T-helper 1 cell (primary cell): ENCODE results near the gene WASF2.
A peak's percentile ranks its signal among the peaks of the same experiment; 100 is the strongest.
"Not testable (repeated sequence)": the region's sequence is repeated elsewhere in the genome, so short reads cannot be mapped to it uniquely, and the experiment has no call there.

Experiments used
- DNase-seq, 5 donors: peaks; one replicate each; pipeline ENCODE4 v3.0.0-alpha.2; 2012 to 2020

WASF2 gene

DNA sequence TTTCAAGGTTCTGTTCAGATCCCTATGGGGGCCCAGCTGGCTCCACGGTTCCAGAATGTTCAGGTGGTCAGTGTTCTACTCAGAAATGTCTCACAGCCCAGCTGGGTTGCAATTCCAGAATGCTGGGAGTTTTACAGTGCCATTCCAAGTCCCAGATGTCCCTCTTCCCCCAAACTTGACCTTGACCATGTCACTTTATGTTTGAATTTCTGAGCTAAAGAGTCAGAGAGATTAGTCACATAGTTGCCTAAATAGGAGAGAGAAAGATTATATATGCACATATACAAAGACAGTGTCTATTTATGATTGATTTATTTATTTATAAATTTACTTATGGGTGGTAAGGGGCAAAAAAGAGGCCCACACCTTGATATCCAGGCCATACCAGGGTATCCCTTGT is 95.0 kb downstream of the WASF2 start:
- no peak for DNase-seq

GRCh38 chr1:27394282-27394658 is 95.7 kb downstream of the WASF2 start:
- no peak for DNase-seq

DNA sequence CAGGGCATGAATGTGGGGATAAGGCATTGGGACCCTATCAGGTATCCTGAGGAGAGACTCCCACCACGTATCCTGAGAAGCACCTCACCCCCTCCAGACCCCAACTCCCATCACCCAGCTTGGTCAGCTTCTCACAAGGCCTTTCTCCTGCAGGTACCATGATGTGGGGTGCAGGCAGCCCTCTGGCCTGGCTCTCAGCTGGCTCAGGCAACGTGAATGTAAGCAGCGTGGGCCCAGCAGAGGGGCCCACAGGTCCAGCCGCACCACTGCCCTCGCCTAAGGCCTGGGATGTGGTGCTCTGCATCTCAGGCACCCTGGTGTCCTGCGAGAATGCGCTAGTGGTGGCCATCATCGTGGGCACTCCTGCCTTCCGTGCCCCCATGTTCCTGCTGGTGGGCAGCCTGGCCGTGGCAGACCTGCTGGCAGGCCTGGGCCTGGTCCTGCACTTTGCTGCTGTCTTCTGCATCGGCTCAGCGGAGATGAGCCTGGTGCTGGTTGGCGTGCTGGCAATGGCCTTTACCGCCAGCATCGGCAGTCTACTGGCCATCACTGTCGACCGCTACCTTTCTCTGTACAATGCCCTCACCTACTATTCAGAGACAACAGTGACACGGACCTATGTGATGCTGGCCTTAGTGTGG is 96.2 kb downstream of the WASF2 start:
- no peak for DNase-seq

DNA sequence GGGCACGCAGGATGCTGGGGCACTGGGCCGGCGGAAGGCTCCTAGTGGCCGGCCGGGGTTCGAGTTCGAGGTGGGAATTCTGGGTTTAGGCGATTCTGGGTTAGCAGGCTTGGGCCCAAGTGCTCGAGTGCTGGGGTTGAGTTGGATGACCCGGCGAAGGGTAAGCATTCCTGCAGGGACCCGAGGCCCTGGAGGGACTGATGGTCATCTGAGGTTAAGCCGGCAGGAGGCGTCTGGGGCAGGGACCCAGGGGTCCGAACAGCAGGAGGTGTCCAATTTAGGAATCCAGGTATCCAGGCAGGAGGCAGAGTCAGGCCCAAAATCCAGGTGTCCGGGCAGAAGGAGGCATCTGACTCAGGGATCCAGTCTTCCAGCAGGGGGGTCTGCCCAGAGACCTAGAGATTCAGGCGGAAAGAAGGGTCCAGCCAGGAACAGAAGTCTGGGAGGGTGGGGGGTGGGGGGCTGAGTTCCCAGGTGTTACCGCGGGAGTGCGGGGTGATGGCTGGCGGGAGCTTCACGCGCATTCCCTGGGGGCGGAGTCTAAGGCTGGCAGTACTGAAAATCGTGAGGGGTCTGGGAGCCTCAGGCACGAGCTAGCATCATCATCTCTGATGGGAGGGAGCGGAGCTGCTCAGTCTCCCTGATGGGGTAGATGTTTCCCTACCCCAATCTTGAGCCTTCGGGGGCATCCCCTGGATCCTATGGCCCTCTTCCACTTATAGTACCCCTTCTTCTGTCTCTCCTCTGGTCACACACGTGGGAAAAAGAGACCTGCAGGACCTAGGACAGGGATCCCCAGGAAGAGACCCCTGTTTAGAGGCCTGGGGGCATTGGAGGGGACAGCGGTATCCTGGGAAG is 97.0 kb downstream of the WASF2 start:
- no peak for DNase-seq

DNA sequence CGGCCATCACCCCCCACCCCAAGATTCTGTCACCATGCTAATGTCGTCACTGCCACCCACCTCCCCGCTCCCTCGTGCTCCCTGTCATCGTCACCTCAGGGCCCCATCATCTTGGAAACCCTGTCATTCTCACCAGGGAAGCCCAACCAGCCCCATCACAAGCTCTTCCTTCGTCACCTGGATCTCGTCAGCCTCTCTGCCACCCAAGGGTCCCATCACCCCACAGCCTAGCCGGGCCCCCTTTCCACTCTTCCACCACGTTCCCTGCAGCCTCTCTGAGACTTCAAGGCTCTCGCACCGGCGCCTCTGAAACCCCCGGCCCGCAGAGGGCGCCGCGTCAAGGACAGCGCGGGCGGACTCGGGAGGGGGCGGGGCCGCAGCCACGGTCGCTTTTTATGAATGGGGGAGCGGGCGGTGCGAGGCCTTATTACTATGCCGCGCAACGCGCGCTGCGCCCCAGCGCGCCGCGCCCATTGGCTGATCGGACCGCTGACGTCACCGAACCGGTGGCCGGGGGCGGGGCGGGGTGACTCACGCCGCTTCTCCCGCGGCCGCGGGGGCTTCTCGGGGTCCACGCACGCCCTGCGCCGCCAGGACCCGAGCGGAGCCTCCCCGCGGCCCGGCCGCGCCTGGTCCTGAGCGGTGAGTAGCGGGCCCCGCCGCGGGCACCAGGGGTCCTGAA is 97.7 kb downstream of the WASF2 start, which contains the start of gene GPR3:
Gene GPR3 (plus strand): TSS at position 527 of the 682 bp plus-strand sequence. CDS start 1,177 bp downstream, outside the sequence.
- DNase-seq, result peak; percentile 89 to 93 (median 92)

- DNase-seq, result peak in 2 of 5 donors; percentile 11 to 21
Measured at GRCh38 chr1:27391511-27392095, 98.4 kb downstream of the WASF2 start.

GRCh38 chr1:27388337-27389005 is 101.5 kb downstream of the WASF2 start:
- peak; percentile 48 to 76 (median 62) for DNase-seq

- DNase-seq, result not testable (repeated sequence)
Measured at GRCh38 chr1:27384797-27385196, 105.2 kb downstream of the WASF2 start.

DNA sequence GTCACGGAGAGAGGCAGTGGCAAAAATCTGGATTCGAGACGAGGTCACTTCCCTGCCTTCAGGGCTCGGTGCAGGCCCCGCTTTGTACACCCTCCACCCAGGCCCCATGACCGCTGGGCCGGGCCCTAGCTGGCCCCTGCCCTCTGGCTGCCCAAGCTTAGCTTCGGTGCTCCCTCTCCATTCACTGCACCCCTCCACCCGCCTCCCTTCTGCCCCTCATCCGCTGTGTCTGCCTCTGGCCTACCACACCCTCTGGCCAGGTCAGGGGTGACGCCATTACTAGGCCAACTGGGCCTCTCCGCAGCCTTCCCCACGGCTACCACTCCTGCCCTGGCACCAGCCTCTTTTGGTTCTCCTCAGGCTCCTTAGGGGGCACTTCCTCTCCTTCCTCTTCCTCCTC is 106.3 kb downstream of the WASF2 start:
- DNase-seq, result no peak

DNA sequence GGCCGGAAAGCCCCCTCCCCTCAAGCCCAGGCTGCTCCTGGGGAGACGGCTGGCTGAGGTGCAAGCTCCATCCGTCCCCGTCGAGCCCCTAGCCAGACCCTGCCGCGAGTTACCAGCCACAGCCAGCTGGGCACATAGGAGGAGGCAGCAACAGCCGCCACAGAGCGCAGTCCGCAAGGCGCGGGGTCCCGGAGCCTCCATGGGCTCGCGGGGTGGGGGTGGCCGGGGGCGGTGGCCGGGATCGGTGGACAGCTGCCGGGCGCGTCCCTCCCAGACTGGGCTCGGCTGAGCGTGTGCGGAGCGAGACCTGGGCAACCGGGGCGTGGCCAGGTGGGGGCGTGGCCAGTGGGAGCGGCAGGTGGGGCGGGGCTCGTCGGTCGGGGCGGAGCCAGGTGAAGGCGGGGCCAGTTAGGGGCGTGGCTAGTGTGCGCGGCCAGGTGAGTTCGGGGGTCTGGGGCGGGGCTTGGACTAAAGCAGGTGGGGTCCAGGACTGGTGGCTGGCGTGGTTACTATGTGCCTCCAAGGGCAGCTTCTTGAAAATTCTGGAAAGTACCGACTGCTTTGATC is 106.8 kb downstream of the WASF2 start, which contains the start of gene CD164L2:
Gene CD164L2 (minus strand): TSS at position 295 of the 567 bp plus-strand sequence. CDS start 94 bp downstream, at position 201.
- peak in 3 of 5 donors; percentile 38 to 47 (median 41) for DNase-seq

- DNase-seq, result no peak
Measured at GRCh38 chr1:27381969-27382762, 107.8 kb downstream of the WASF2 start.

DNA sequence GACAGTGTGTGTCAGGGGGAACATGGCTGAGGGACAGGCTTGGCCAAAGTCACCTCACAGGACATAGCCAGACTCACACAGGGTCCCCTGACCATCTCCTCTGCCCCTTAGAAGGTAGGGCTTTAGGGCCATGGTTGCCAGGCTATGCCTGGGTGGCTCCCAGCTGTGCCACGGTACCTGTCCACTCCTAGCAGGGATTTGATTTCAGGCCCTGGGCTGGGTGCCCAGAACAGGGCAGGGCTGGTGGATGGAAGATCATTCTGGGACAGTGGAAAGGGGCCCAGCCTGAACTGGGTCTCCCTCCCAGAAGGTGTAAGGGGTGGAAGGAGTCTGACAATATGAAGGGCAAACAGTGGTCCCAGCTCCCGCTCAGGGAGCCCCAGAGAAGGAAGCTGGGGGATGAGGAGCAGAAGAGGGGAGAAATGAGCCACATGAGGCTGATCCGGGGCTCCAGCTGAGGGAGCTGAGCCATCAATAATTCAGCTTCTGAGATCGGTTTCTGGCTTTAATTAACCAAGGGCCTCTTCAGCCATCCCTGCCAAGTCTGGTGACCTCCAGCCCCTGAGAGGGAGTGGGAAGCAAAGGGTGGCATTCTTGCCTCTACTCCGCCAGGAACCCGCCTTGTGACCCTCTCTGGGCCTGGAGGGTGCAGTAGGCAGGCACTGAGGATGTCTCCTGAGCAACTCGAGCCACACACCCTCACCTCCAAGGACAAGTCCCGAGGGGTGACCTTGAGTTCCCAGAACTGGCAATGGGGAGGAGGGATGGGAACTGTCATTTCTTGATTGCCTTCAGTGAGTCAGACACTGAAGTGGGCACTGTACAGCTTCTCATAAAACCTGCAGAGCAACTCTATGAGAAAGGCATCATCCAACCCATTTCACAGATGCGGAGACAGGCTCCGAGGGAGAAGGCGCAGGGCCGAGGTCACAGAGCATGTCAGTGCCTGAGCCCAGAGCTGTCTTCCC is 108.9 kb downstream of the WASF2 start:
- DNase-seq, result no peak

- no peak for DNase-seq
Measured at GRCh38 chr1:27380224-27380623, 109.7 kb downstream of the WASF2 start.

GRCh38 chr1:27379564-27380122 is 110.3 kb downstream of the WASF2 start:
- DNase-seq, result no peak

GRCh38 chr1:27377760-27378495 is 112.0 kb downstream of the WASF2 start:
- DNase-seq, result no peak

DNA sequence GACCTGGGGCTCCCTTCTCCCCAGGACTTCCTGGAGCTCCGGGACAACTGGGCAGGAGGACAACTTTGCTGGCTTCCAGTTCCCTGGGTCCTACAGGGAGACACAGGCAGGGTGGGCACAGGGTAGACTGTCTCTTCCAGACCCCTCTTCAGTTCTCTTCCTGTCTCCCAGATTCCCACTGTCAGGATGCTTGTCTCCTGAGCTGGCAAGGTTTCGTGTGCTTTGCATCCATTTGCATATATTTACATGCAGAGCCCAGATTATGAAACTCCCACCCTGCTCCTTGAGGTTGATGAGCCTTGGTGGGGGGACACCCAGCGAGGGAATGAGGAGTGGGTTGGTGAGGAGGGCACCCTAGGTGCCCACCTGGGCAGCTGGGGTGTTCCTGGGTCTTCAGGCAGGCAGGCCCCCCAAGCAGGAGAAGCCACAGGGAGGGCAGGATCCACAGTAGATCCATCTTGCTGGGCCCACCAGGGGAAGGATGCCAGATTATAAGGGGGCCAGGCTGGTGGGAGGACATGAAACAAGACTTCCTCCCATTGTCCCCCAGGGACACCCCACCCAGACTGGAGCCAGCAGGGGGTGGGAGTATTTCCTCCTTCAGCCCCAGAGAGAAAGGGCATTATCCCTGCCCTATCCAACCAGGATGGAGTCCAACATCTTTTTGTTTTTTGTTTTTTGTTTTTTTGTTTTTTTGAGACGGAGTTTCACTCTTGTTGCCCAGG is 115.4 kb downstream of the WASF2 start, which contains the start of gene FCN3:
Gene FCN3 (minus strand): TSS at position 463 of the 725 bp plus-strand sequence. CDS start 6 bp downstream, at position 457.
- no peak for DNase-seq

DNA sequence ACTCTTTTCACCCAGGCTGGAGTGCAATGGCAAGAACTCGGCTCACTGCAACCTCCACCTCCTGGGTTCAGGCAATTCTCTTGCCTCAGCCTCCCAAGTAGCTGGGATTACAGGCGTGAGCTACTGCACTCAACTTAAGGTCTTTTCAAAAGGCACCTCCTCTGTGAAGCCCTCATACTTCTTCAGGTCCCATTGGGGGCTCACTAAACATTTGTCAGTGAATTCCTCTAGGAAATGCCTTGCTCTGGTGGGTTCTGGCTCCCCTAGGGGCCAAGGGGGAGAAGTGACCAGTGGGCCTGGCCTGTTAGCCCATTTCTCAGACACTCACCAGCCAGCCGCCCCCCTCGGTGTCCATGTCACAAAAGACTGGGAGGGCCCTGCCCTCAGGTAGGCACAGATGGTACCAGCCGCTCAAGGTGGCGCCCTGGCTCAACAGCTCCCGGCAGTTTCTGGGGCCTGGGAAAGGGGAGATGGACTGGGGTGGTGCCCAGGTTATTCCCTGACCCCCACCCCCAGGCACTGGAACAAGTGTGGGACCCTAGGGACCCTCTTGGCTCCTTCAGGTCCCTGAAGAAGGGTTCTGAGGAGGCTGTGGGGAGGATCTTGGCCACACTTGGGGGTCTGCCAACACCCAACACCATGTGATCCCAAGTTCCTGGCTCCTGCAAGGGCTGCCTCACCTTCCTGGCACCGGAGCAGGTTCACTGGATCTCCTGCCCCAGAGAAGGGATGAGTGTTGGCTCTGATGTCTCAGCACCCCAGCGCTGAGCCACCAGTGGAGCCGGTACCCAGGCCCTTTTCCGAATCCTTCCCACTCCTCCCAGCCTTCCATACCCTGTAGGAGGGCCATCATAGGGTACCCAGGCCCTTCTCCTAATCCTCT is 116.9 kb downstream of the WASF2 start:
- no peak for DNase-seq
